Activated naive CD4-positive, alpha-beta T cell treated with Interleukin-2 at 50 U/mL for 16 hours (primary cell): Measurements from ENCODE around the gene SART1.
"Not testable (repeated sequence)": the region's sequence is repeated elsewhere in the genome, so short reads cannot be mapped to it uniquely, and the experiment has no call there.

Source experiments
- DNase-seq: peaks from one replicate; pipeline ENCODE4 v3.0.0-alpha.2; 2020

The SART1 gene

GRCh38 chr11:66002648-66003225 lies 41.2 kb downstream of the SART1 start:
- no peak for DNase-seq

- DNase-seq: no peak
These were observed 41.8 kb downstream of the SART1 start for GRCh38 chr11:66003291-66003690.

DNA sequence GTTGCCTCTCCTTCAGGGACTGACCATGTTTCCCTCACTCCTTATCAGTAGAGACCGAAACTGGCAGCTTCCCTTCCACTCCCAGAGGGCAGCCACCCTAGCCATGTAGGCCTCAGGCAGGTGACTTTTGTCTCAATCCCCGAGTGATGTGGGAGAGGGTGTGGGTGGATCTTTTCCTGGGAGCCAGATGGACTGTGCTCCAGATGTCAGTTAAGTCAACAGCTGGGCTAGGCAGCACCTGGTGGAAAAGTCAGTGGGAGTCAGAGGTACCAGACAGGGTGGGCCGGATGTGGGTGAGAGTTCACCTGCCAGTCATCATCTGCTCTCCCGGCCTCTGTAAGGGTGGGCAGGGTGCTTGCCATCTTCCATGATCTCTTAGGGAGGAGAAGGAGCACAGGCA lies 42.7 kb downstream of the SART1 start:
- no peak for DNase-seq

- DNase-seq: no peak
These were observed 44.8 kb downstream of the SART1 start for GRCh38 chr11:66006134-66006890.

DNA sequence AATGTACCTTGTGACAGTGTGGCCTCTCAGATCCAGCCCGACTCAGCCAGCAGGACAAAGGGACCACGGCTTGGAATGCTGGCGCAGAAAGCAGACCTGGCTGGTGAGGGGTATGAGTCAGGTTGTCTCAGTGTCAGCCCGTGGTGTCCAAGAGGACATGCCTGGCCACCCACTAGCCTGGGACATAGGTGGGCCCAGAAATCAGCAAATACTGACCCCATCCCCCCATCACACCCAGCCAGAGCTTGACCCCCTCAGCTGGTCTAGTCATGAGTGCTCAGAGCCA lies 45.3 kb downstream of the SART1 start:
- no peak for DNase-seq

- no peak for DNase-seq
These were observed 45.7 kb downstream of the SART1 start for GRCh38 chr11:66007201-66007634.

DNA sequence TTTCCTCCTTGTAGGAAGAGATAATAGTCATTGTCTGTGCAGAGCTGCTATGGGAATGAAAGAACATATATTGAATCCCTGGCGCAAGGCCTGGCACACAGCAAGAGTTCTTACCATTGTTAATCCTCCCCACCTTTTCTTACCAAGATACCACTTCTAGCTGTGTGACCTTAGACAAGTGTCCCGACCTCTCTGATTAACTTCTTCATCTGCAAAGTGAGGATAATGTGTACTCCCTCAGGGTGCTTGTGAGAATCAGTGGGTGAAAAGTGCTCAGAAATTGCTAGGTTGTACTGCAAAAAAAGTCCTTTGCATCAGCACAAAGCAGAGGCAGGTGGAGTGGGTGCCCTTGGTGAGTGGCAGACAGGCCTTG lies 46.5 kb downstream of the SART1 start:
- no peak for DNase-seq

GRCh38 chr11:66008468-66009101 lies 47.1 kb downstream of the SART1 start:
- no peak for DNase-seq

GRCh38 chr11:66010036-66010435 lies 48.5 kb downstream of the SART1 start:
- not testable (repeated sequence) for DNase-seq

DNA sequence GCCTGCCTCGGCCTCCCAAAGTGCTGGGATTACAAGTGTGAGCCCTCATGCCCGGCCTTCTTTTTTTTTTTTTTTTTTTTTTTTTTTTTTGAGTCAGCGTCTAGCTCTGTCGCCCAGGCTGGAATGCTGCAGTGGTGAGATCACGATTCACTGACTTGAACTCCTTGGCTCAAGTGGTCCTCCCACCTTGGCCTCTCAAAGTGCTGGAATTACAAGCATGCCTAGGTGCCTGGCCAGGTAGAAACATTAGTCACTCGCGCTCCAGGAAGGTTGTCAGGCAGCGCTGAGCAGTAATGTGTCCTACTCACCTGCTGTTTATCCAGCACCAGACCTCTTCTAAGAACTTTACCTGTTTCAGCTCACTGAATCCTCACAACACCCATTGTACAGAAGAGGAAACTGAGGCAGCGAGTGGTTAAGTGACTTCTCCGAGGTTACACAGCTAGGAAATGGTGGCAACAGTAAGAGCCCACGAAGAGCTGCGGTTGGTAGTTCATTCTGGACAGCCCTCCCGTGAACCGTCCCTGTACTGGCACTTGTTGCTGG lies 49.8 kb downstream of the SART1 start:
- DNase-seq: no peak

DNA sequence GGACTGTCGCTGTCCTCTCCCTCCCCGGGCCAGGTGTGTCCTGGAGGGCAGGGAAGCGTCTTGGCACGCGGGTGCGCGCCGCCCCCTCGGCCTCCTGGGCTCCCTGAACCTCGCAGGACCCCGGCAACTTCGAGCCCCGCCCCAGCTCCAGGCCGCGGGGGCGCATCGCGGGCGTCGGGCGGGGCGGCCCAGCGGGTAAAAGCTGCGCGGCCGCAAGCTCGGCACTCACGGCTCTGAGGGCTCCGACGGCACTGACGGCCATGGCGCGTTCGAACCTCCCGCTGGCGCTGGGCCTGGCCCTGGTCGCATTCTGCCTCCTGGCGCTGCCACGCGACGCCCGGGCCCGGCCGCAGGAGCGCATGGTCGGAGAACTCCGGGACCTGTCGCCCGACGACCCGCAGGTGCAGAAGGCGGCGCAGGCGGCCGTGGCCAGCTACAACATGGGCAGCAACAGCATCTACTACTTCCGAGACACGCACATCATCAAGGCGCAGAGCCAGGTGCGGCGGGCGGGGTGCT lies 50.3 kb downstream of the SART1 start, which contains the start of gene CST6:
Gene CST6, plus strand, starts transcription at position 224 of the 519 bp plus-strand sequence. Its CDS starts 37 bp downstream, at position 261.
- no peak for DNase-seq

- DNase-seq: no peak
These were observed 50.9 kb downstream of the SART1 start for GRCh38 chr11:66012371-66012945.

- no peak for DNase-seq
These were observed 51.6 kb downstream of the SART1 start for GRCh38 chr11:66012946-66013761.

GRCh38 chr11:66013762-66014100 lies 52.2 kb downstream of the SART1 start:
- DNase-seq: no peak

DNA sequence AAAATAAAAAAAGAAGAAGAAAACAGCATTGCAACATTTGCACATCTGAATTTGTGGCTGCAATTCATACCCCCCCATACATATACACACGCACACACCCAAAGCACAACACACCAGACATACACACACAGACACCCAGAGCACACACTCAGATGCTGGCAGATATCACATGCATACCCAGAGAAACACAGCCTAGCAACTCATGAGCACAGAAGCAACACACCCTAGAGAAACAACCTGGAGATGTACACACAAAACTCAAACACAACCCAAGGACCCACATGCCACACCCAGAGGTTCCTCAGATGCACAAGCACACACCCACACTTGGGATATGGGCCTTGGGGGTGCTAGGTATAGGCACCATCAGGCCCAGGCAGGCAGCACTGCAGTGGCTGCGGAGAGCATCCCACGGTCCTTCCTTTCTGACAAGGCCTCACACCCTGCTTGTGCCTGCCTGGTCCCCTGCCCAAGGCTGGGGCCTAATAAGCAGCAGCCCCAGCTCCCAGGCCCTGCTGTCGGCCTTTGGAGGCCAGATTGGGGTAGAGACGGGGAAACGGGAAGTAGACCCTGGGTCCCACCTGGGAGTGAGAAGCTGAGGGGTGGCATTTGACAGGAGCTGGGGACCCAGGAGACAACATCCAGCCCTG lies 53.4 kb downstream of the SART1 start:
- DNase-seq: no peak

- DNase-seq: no peak
These were observed 53.9 kb downstream of the SART1 start for GRCh38 chr11:66015454-66015881.

DNA sequence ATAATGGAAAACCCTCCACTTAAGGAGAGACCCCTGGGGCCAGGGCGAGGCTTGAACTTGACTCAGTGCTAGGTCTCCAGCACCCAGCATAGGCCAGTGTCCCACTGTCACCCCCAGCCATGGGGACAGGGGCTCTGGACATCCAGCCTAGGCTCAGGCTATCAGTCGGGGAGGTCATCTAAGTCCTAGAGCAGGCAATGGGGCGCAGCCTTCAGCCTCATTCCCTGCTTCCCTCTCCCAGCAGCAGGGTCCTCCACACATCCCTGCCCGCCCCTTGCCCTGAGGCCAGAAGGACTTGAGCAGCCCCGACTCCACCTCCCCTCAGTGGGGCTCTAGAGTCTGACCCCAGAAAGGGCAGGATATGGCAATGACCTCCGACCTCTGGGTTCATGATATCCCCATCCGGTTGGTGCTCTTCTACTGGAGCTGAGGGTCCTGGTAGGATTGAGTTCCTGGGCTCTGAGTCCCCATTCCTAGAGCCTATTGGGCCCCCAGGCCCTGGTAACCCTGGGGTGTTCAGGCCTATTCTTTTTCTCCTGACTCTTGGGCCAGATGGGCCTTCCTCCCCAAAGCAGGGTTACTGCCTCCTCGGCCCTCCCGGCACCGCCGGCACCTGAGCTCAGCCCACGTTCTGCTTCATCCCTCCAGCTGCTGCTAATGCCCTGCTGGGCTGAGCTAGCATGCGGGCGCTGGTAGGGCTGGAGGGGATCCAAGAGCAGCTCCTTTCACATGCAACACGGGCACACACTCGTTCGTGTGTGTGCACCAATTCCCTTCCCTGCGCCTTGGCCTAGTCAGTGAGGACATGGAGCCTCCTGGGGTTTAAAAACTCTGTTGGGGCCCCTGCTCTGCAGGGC lies 54.6 kb downstream of the SART1 start:
- DNase-seq: no peak

- no peak for DNase-seq
These were observed 55.3 kb downstream of the SART1 start for GRCh38 chr11:66016793-66017177.

GRCh38 chr11:66017321-66017720 lies 55.8 kb downstream of the SART1 start:
- peak; percentile 27 for DNase-seq

GRCh38 chr11:66020212-66020611 lies 58.7 kb downstream of the SART1 start:
- no peak for DNase-seq
